GM13977 (cell line): ENCODE data around the gene LIN7C.

Experiments
- DNase-seq: peaks from one replicate; pipeline ENCODE4 v3.0.0; 2012; ENCODE audit warnings: low spot score
- in situ Hi-C: fragments of 300-500 bp; cut with MboI; formaldehyde crosslinking; loops from one replicate; pipeline ENCODE4 v1.12.0; 2022; ENCODE audit warnings: low sequenced_read_pairs, low pct_unique_long_range_greater_than_20kb, mixed read lengths, inconsistent platforms; ENCODE audit not compliant: unreplicated experiment
- TF ChIP-seq, protein P1 (sequence below): IDR thresholded peaks from 2 replicates; pipeline ENCODE4 v1.5.1; 2012; ENCODE audit warnings: mild to moderate bottlenecking, control low read depth; ENCODE audit not compliant: insufficient read depth; ENCODE audit errors: extremely low read depth, missing control alignments

LIN7C gene

DNA sequence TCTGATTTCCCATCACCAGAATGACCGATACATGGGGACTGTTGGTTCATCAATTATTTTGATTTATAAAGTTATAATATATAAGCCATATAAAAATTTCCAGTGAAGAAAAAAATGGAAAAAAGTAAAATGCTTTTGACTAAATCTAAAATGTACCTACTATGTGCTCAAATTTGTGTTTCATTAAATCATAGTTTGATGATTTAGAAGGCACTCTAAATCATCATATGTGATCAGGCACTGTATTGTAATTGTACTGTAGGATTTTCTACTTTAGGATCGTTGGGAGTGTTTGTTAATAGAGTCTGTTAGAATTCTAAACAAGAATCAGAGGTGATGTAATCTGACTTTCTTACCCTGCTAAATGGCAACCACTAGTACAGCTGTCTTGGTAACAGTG, 2.4 kb downstream of the LIN7C start:
- TF ChIP-seq, protein P1, sequence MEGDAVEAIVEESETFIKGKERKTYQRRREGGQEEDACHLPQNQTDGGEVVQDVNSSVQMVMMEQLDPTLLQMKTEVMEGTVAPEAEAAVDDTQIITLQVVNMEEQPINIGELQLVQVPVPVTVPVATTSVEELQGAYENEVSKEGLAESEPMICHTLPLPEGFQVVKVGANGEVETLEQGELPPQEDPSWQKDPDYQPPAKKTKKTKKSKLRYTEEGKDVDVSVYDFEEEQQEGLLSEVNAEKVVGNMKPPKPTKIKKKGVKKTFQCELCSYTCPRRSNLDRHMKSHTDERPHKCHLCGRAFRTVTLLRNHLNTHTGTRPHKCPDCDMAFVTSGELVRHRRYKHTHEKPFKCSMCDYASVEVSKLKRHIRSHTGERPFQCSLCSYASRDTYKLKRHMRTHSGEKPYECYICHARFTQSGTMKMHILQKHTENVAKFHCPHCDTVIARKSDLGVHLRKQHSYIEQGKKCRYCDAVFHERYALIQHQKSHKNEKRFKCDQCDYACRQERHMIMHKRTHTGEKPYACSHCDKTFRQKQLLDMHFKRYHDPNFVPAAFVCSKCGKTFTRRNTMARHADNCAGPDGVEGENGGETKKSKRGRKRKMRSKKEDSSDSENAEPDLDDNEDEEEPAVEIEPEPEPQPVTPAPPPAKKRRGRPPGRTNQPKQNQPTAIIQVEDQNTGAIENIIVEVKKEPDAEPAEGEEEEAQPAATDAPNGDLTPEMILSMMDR = no peak

DNA sequence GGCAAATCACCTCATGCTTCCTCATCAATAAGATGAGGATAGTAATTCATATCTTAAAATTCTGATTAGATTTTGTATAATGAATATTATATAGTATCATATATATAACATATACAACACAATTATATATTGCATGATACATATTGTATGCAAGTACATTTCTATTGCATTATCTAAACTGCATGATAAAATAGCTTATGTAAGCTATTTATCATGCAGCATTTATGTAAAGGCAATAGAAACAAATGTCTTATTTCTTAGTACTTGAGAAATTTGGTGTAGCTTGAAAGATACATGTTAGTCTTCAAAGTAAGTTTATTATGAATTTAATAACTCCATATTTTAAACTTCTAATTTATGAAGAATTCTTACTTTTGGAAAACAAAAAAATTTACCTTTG, 5.5 kb downstream of the LIN7C start:
- TF ChIP-seq, protein P1 = no peak
- in situ Hi-C loops = no loop called here
- DNase-seq = no peak

More for the DNA sequence above, 2.4 kb downstream of the LIN7C start:
- in situ Hi-C loops = no loop called here
- no peak for DNase-seq

DNA sequence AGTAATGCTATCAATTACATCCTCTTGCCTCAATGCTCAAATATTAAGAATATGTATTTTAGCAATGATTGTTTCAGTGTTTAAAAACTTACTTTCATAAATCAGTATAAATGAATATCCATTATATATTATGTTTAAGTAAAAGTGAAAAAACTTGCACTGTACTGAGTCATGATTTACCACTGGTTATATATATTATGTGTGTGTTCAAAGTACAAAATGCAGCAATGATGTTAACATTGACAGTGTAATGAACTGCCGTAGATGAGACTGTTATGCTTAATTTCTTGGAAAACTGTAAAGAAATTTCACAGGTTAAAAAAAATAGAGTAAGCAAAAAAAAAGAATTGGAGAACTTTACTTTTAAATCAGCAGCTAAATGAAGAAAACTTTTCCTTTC, 8.7 kb downstream of the LIN7C start:
- no peak for DNase-seq
- in situ Hi-C loops = loop anchor here (10.0 to 25.0 kb wide), 2 partner anchors 313 to 736 kb away; no protein-coding TSS in a partner anchor
- TF ChIP-seq, protein P1 = no peak

DNA sequence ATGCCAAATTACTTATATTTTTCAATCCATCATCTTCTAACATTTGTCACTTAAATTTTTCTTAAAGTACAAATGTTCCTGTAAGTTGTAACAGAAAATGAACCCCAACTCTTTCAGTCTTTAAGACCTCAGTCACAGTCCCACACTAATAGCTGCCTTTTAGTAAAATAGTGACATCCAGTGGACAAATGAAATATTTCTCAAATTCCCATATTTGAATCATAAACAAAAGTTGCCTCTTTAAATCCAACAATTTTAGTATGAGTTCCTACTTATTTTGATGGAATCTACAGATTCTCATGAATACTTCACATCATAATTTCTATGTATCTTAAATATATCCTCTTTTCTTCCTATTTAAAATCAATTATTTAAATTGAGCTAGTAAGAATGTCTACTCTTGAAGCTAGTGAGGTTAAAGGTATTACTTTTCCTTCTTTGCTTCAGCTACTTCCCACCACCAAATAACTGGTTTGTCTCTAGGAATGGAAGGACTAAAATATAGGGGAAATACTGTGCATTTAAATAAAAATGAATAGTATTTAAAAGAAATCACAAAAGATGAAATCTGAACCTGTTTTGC, 9.2 kb downstream of the LIN7C start:
- in situ Hi-C loops = loop anchor here (10.0 to 25.0 kb wide), 2 partner anchors 313 to 735 kb away; no protein-coding TSS in a partner anchor
- DNase-seq = peak; percentile 15
- TF ChIP-seq, protein P1 = peak; percentile 46

DNA sequence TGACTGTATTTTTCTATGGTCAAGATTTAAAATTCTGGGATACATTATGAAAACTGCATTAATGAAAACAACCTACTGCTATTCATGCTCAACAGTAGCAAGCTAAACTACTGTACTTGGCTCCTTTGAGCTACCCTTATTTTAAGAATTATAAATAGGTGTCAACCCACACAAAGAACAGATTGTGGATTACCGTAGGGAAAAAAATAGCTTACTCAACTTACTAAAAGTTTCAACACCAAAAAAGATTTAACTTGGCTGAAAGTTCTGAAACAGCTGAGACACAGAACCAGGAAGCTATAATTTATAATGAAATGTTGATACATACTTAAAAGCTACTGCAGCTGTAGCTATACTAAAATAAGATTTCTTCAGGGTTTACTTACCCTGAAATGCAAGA, 10.1 kb downstream of the LIN7C start:
- DNase-seq = no peak
- in situ Hi-C loops = loop anchor here (10.0 to 25.0 kb wide), 2 partner anchors 312 to 734 kb away; no protein-coding TSS in a partner anchor
- TF ChIP-seq, protein P1 = no peak

DNA sequence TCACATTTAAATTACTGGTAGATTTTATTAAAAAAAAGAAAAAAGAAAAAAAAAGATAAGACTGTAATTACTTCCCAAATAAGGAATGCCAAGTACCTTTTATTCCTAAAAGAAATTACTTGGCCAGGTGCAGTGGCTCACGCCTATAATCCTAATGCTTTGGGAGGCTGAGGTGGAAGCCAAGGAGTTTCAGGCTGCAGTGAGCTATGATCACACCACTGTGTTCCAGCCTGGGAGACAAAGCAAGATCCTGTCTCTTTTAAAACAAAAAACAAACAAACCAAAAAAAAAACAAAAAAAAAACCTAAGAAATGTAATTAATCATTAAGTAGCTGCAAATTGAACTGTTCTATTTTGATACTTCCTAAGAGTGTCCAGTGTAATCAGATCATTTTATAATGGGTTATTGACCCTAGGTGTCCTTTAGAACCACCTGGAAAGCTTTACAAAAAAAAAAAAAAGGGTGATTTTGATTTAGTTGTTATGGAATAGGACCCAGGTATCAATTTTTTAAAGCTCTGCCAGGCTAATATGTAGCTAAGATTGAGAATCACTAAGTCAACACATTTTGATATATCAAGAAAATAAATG, 10.8 kb downstream of the LIN7C start:
- in situ Hi-C loops = loop anchor here (10.0 to 25.0 kb wide), 2 partner anchors 311 to 734 kb away; no protein-coding TSS in a partner anchor
- no peak for DNase-seq
- TF ChIP-seq, protein P1 = no peak
